Stromal cell of bone marrow (primary cell): Measurements from ENCODE around the gene COL5A1.
A peak's percentile ranks its signal among the peaks of the same experiment; 100 is the strongest.
"Not testable (repeated sequence)": the region's sequence is repeated elsewhere in the genome, so short reads cannot be mapped to it uniquely, and the experiment has no call there.

Experiments used
- DNase-seq: peaks from one replicate; pipeline ENCODE4 v3.0.0-alpha.2; 2012; ENCODE audit warnings: low read depth

Gene COL5A1

DNA sequence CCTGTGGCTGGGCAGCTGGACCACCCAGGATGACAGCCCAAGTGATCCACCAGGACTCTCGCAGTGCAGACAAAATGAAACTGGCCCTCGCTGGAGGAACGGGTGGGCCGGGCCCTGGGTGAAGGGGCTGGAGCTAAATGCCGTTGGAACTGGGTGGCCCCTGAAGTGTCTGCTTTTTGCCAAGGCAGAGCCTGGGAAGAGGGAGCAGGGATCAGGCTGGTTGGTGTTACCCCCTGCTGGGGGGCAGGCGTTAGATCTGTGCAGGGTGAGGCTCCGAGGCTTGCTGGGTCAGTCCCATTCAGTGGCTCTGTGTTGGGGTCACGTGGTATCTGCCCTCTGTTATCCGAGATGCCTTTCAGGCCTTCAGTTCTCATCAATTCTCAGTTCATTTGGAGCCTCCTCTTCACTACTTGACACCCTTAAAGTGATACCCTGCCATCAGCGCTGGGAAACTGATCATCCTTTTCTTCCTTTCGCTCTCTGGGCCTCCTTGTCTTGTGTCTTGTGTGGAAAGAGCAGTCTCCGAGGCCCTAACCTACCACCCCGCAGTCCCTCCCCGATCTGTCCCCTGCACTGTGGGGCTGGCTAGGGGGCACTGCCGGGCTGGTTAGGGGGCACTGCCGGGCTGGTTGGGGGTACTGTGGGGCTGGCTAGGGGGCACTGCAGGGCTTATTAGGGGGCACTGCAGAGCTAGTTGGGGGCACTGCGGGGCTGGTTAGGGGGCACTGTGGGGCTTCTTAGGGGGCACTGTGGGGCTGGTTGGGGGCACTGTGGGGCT, 37.3 kb downstream of the COL5A1 start:
- DNase-seq, result no peak

DNA sequence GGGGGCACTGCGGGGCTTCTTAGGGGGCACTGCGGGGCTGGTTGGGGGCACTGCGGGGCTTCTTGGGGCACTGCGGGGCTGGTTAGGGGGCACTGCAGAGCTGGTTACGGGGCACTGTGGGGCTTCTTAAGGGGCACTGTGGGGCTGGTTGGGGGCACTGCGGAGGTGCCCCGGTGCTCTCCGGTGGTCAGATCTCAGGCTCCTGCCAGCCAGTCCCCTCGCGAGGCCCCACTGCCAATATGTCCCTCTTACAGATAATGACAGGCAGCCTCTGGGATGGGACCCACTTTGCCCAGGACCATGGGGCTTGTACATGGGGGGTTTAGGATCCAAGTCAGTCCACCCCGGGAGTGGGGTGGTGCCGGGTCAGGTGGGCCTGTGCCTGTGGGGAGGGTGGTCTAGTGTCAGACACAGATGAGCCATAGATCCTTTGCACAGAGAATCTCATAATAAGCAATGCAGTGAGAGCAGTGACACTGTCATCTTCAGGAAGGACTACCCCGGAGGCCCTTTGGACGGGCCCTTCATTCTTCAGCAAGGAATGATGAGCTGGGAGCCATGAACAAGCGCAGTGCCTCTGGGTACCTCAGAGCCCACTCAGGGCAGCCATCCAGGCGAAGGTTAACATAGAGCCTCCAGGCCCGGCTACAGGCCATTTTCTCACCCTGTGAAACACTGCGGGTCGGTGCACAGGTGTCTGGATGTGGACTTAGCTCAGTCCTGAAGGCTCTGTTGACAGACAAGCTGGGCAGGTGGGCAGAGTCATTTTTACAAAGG, 38.2 kb downstream of the COL5A1 start:
- DNase-seq, result no peak

GRCh38 chr9:134680393-134681060, 38.9 kb downstream of the COL5A1 start:
- DNase-seq, result no peak

DNA sequence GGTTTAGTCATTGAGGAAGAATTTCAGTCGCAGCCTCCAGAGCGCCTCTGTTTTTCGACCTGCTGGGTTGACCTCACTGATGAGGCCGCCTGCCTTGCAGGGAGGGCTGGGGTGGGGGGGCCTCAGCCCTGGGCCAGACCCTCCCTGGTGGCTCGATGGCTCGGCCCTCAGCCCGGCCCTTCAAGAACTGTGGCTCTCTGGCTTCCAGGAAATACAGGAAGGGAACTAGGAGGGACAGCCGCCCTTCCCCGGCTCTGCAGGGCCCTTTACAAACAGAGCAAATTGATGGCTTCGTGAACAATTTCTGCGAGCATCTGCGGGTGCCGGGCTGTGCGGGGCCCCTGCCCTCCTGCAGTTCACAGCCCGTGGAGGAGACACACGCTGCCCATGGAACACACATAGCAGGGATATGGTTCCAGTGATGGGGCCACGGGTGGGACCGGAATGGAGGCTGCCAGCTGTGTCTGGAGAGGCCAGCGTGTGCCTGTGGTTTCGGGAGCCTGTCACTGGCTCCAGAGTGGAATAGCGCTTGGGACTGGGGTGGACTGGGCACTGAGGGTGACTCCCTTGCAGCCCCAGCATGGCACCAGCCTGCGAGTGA, 39.6 kb downstream of the COL5A1 start:
- DNase-seq, result no peak

DNA sequence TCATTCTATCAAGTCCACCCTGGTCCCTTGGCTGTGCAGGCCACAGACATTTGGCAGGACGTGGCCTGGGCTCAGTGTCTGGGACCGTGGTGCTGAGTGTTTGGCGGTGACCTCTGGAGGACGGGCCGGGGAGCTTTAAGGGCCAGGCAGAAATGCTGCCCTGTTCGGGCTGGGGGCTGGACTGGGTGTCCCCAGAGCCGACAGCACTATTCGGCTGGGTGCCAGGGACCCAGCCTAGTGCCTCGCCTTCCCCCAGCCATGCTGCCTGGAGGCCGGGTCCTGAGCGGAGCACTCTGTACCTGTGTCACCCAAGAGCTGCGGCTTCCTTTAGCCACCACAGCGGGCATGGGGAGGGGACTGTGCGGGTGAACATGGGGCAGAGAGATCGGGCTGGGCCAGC, 40.4 kb downstream of the COL5A1 start:
- no peak for DNase-seq

GRCh38 chr9:134682651-134683364, 41.2 kb downstream of the COL5A1 start:
- no peak for DNase-seq

DNA sequence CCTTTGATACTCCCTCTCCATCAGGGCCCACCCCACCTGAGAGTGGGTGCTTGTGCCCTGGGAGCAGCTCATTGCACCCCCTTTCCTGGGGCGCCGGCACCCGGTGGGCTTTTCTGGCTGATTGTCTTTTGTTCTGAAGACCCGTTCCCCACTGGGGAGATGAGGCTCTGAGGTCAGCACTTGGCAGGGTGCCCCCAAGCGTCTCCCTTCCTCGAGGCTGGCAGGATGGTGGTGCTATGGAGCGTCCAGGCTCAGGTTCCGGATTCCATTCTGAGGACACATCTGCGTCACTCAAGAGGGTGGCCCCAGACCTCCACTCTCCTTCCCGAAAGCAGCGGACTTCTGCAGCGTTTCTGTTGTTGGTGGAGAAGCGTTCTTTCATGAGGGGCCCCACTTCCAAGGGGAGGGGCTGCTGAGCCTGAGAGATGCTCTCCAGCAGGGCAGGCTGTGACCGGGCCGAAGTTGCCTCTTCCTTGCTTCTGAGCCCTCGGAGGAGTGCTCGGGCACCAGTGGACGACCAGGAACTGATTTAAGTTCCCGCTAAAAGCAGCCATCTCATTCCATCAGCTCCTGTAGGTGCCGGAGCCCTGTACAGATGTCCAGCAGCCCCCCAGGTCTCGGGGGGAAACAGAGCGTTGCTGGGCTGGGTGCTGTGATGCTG, 42.2 kb downstream of the COL5A1 start:
- no peak for DNase-seq

DNA sequence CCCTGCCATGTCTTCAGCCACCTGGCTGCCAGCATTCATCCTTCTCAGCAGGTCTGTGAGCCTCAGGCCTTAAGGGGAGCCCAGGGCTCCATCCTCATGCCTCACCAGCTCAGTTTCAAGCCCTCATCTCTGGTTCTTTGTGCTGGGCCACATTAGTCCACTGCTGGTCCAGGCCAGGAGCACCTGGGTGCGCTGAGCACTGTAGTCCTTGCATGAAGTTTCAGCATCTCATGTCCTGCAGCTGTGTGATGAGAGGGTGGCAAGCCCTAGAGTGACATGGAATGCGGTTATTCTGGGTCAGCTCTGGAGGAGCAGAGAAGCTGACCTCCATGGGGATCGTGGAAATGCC, 42.7 kb downstream of the COL5A1 start:
- DNase-seq, result no peak

GRCh38 chr9:134684941-134685340, 43.3 kb downstream of the COL5A1 start:
- DNase-seq, result not testable (repeated sequence)

DNA sequence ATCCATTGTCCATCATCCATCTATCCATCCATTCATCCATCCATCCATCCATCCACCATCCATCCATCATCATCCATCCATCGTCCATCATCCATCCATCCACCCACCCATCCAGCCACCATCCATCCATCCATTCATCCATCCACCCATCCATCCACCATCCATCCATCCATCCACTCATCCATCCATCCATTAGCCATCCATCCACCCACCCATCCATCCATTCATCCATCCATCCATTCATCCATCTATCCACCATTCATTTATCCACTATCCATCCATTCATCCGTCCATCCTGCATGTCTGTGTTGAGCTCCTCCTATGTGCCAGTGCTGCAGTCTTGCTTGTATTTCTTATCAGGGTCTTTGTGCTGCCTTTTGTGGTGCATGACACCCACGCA, 44.2 kb downstream of the COL5A1 start:
- no peak for DNase-seq

GRCh38 chr9:134686896-134687295, 45.3 kb downstream of the COL5A1 start:
- no peak for DNase-seq

GRCh38 chr9:134687556-134687955, 46.0 kb downstream of the COL5A1 start:
- DNase-seq, result no peak

GRCh38 chr9:134688231-134688630, 46.6 kb downstream of the COL5A1 start:
- DNase-seq, result no peak

DNA sequence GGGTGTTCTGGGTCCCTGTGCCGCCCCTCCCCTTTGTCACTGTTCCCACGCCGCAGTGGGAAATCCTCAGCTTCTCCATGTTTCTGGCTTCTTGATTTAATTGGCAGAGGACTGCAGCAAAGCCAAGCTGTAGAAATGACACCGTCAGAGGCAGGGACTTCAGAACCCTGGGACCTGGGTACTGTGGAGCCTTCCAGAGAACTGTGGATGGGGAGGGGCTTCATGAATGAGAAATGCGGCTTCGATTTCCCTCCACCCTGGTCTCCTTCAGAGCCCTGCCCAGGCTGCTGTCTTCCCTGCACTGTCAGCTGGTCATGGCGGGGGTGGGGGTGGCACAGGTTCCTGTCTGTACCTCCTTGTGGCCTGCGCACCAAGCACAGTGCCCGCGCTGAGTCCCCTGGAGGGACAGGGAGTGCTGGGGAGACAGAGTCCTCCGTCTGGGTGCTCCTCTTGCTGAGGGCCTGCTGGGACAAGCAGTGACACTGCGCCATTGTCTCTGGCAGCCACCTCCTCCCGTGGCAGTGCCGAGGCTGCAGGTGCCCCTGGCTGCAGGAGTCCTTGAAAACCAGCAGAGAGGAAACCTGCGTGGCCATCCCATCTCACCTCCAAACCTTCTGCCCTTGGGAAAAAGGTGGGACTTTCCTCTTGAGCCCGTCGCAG, 47.2 kb downstream of the COL5A1 start:
- DNase-seq, result no peak

GRCh38 chr9:134689321-134690181, 47.9 kb downstream of the COL5A1 start:
- DNase-seq, result peak; percentile 42

- DNase-seq, result no peak
Measured at GRCh38 chr9:134690301-134690751, 48.7 kb downstream of the COL5A1 start.

DNA sequence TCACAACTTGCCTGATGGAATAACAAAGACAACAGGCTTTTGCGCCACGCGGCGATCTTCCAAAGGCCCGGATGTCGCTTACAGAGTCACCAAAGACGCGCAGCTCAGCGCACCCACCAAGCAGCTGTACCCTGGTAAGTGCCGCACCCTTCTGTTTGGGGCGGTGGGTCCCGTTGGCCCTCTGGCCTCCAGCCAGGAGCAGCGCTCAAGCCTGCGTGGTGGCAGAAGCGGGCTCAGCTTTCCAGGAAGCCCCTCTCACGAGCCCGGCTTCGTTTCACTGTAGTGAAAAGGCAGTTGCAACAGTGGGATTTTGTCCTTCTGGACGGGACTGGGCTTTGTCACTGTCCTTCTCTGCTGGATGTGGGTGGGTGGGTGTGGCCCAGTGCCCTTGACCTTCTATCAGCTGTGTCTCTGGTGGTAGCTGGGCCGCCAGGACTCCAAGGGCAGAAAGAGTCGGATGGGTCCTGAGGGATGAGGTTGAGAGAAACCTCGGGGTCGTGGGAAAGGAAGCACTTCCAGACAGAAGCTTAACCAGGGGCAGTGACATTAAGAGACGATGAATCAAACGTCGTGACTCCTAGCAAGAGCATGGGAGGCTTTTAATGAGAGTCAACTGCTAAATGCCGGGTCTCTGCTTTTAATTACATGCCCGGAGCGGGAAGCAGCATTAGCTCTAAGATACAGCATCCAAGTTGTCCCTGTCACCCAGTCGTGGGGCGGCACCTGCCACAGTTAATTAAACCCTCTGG, 49.5 kb downstream of the COL5A1 start:
- DNase-seq, result no peak

GRCh38 chr9:134691695-134692572, 50.3 kb downstream of the COL5A1 start:
- no peak for DNase-seq
